Neural progenitor cell (in vitro differentiated cells): ENCODE data around the gene RSF1. TPM values are rescaled to one million over a fixed set of nuclear protein-coding genes. Genes with fewer than 3 reads are reported as not detected.

ENCODE experiments used
- DNase-seq: peaks from one replicate; pipeline ENCODE4 v3.0.0-alpha.2; 2016; ENCODE audit warnings: low spot score
- H2AFZ ChIP-seq: fragments of 200-600 bp; sonication (generic); replicated peaks from 2 replicates; pipeline ENCODE4 v1.6.1; 2016; ENCODE audit warnings: antibody characterized with exemption
- H3F3A ChIP-seq: fragments of 200-600 bp; sonication (generic); 2 replicates; pipeline ENCODE4 v1.6.1; 2016; ENCODE audit warnings: antibody characterized with exemption, low read depth
- H3K27ac ChIP-seq: fragments of 200-600 bp; sonication (generic); 2 replicates; pipeline ENCODE4 v1.5.1; 2016; ENCODE audit warnings: mild to moderate bottlenecking
- H3K27me3 ChIP-seq: fragments of 200-600 bp; sonication (generic); 2 replicates; pipeline ENCODE4 v1.6.1; 2016; ENCODE audit warnings: mild to moderate bottlenecking, moderate library complexity
- H3K36me3 ChIP-seq: fragments of 200-600 bp; sonication (generic); 2 replicates; pipeline ENCODE4 v1.5.1; 2016
- H3K4me1 ChIP-seq: fragments of 200-600 bp; sonication (generic); 2 replicates; pipeline ENCODE4 v1.6.1; 2016; ENCODE audit warnings: mixed run types
- H3K4me2 ChIP-seq: fragments of 200-600 bp; sonication (generic); 2 replicates; pipeline ENCODE4 v1.6.1; 2016
- H3K4me3 ChIP-seq: fragments of 200-600 bp; sonication (generic); 2 replicates; pipeline ENCODE4 v1.5.1; 2016
- H3K79me2 ChIP-seq: fragments of 200-600 bp; sonication (generic); 2 replicates; pipeline ENCODE4 v1.6.1; 2016; ENCODE audit warnings: low read depth
- H3K9ac ChIP-seq: fragments of 200-600 bp; sonication (generic); 2 replicates; pipeline ENCODE4 v1.6.1; 2016
- H3K9me3 ChIP-seq: fragments of 200-600 bp; sonication (generic); 2 replicates; pipeline ENCODE4 v1.5.1; 2016; ENCODE audit warnings: low read depth
- H4K20me1 ChIP-seq: fragments of 200-600 bp; sonication (generic); 2 replicates; pipeline ENCODE4 v1.6.1; 2016; ENCODE audit warnings: low read depth
- H3K27ac Mint-ChIP-seq: 3 replicates; pipeline ENCODE4 v1.8.0; 2021; ENCODE audit warnings: mixed read lengths
- H3K27me3 Mint-ChIP-seq: 2 replicates; pipeline ENCODE4 v1.8.0; 2022; ENCODE audit warnings: low read depth, mild to moderate bottlenecking, inconsistent platforms, moderate library complexity, mixed read lengths; ENCODE audit not compliant: insufficient read depth
- H3K36me3 Mint-ChIP-seq: 3 replicates; pipeline ENCODE4 v1.8.0; 2021; ENCODE audit warnings: mixed read lengths
- H3K4me1 Mint-ChIP-seq: 3 replicates; pipeline ENCODE4 v1.8.0; 2021; ENCODE audit warnings: mixed read lengths
- H3K4me3 Mint-ChIP-seq: 3 replicates; pipeline ENCODE4 v1.8.0; 2021; ENCODE audit warnings: mild to moderate bottlenecking, moderate library complexity, mixed read lengths
- H3K9me3 Mint-ChIP-seq: 3 replicates; pipeline ENCODE4 v1.8.0; 2020; ENCODE audit warnings: mixed read lengths
- EZH2 ChIP-seq: fragments of 200-600 bp; sonication (generic); IDR thresholded peaks from 2 replicates; pipeline ENCODE4 v1.6.1; 2017; ENCODE audit warnings: antibody characterized with exemption, mild to moderate bottlenecking, moderate library complexity
- EZH2phosphoT487 ChIP-seq: fragments of 200-600 bp; sonication (generic); IDR thresholded peaks from 2 replicates; pipeline ENCODE4 v1.6.1; 2017; ENCODE audit warnings: antibody characterized with exemption
- total RNA-seq: library from RNA; depleted of rRNA; stranded (reverse); fragments of >200 nt; gene quantifications from 2 replicates; pipeline ENCODE4 v1.2.3, GENCODE V29; 2015; ENCODE audit warnings: low replicate concordance
- TF ChIP-seq, protein P1 (sequence below): fragments of 200-600 bp; sonication (generic); IDR thresholded peaks from 2 replicates; pipeline ENCODE4 v1.5.1; 2017; ENCODE audit warnings: antibody characterized with exemption, mild to moderate bottlenecking

RSF1 gene
- total RNA-seq, 1 donor from 2014 or later, result 106 TPM

- Histone ChIP-seq H3K79me2 (no peaks in the 10 kb centered on the region), H3K27me3 (no peaks in the 10 kb centered on the region), H3K4me3 (no peak overlapping the region), H3K4me1 (no peaks in the 10 kb centered on the region), H3K9me3 (no peaks in the 10 kb centered on the region), H3K36me3 (peaks cover 23% of the 10 kb centered on the region), H3K4me2 (no peak overlapping the region), H3K9ac (no peak overlapping the region), H4K20me1 (peaks cover 2% of the 10 kb centered on the region), H3F3A (peaks cover 10% of the 10 kb centered on the region), H2AFZ (no peak overlapping the region), H3K27ac (no peak overlapping the region)
- no peaks in the 10 kb centered on the region for H3K9me3 Mint-ChIP-seq
- no peaks in the 10 kb centered on the region for H3K4me1 Mint-ChIP-seq
- H3K4me3 Mint-ChIP-seq, result no peak overlapping the region
- H3K27ac Mint-ChIP-seq, result no peak overlapping the region
- no peaks in the 10 kb centered on the region for H3K27me3 Mint-ChIP-seq
- no peak for DNase-seq
- H3K36me3 Mint-ChIP-seq, result peaks cover 35% of the 10 kb centered on the region
- TF ChIP-seq, protein P1, sequence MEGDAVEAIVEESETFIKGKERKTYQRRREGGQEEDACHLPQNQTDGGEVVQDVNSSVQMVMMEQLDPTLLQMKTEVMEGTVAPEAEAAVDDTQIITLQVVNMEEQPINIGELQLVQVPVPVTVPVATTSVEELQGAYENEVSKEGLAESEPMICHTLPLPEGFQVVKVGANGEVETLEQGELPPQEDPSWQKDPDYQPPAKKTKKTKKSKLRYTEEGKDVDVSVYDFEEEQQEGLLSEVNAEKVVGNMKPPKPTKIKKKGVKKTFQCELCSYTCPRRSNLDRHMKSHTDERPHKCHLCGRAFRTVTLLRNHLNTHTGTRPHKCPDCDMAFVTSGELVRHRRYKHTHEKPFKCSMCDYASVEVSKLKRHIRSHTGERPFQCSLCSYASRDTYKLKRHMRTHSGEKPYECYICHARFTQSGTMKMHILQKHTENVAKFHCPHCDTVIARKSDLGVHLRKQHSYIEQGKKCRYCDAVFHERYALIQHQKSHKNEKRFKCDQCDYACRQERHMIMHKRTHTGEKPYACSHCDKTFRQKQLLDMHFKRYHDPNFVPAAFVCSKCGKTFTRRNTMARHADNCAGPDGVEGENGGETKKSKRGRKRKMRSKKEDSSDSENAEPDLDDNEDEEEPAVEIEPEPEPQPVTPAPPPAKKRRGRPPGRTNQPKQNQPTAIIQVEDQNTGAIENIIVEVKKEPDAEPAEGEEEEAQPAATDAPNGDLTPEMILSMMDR, result no peak
- TF ChIP-seq EZH2, result no peak
- no peak for TF ChIP-seq EZH2phosphoT487
Observed at GRCh38 chr11:77669848-77670511, 150.5 kb downstream of the RSF1 start.

GRCh38 chr11:77668760-77669159 lies 151.8 kb downstream of the RSF1 start:
- H3K27ac Mint-ChIP-seq, result no peak overlapping the region
- H3K9ac ChIP-seq, result no peak overlapping the region
- H3K79me2 ChIP-seq, result no peaks in the 10 kb centered on the region
- H3K4me1 ChIP-seq, result no peaks in the 10 kb centered on the region
- H4K20me1 ChIP-seq, result peaks cover 2% of the 10 kb centered on the region
- TF ChIP-seq, protein P1, result no peak
- TF ChIP-seq EZH2, result no peak
- TF ChIP-seq EZH2phosphoT487, result no peak
- no peak overlapping the region for H2AFZ ChIP-seq
- H3K9me3 ChIP-seq, result no peaks in the 10 kb centered on the region
- no peak overlapping the region for H3K4me2 ChIP-seq
- no peaks in the 10 kb centered on the region for H3K27me3 ChIP-seq
- no peak for DNase-seq
- H3K4me3 ChIP-seq, result no peak overlapping the region
- no peak overlapping the region for H3K27ac ChIP-seq
- H3K36me3 ChIP-seq, result peaks cover 21% of the 10 kb centered on the region
- H3K36me3 Mint-ChIP-seq, result peaks cover 31% of the 10 kb centered on the region
- H3K4me3 Mint-ChIP-seq, result no peak overlapping the region
- no peaks in the 10 kb centered on the region for H3K27me3 Mint-ChIP-seq
- no peaks in the 10 kb centered on the region for H3K4me1 Mint-ChIP-seq
- no peaks in the 10 kb centered on the region for H3K9me3 Mint-ChIP-seq
- peaks cover 20% of the 10 kb centered on the region for H3F3A ChIP-seq

GRCh38 chr11:77665240-77665965 lies 155.1 kb downstream of the RSF1 start:
- TF ChIP-seq EZH2phosphoT487, result no peak
- TF ChIP-seq, protein P1, result no peak
- no peak for TF ChIP-seq EZH2
- peaks cover 2% of the 10 kb centered on the region for H4K20me1 ChIP-seq
- no peak overlapping the region for H3K4me2 ChIP-seq
- H2AFZ ChIP-seq, result no peak overlapping the region
- DNase-seq, result no peak
- H3K36me3 ChIP-seq, result peaks cover 10% of the 10 kb centered on the region
- peaks cover 18% of the 10 kb centered on the region for H3K36me3 Mint-ChIP-seq
- no peaks in the 10 kb centered on the region for H3K79me2 ChIP-seq
- no peaks in the 10 kb centered on the region for H3K9me3 ChIP-seq
- H3F3A ChIP-seq, result peaks cover 21% of the 10 kb centered on the region
- peak overlapping the region; percentile 33 for H3K27ac ChIP-seq
- H3K27me3 Mint-ChIP-seq, result no peaks in the 10 kb centered on the region
- H3K4me1 ChIP-seq, result no peaks in the 10 kb centered on the region
- H3K4me3 Mint-ChIP-seq, result no peak overlapping the region
- H3K4me3 ChIP-seq, result no peak overlapping the region
- no peaks in the 10 kb centered on the region for H3K4me1 Mint-ChIP-seq
- no peak overlapping the region for H3K9ac ChIP-seq
- no peak overlapping the region for H3K27ac Mint-ChIP-seq
- H3K9me3 Mint-ChIP-seq, result no peaks in the 10 kb centered on the region
- H3K27me3 ChIP-seq, result no peaks in the 10 kb centered on the region
